H9 (cell line): ENCODE data around the gene CDH4. TPM values are rescaled to one million over a fixed set of nuclear protein-coding genes. Genes with fewer than 3 reads are reported as not detected.

Experiments used
- DNase-seq: peaks from one replicate; pipeline ENCODE4 v3.0.0-alpha.2; 2017
- H2AFZ ChIP-seq: one replicate; pipeline ENCODE4 v1.6.1; 2013; ENCODE audit warnings: mild to moderate bottlenecking, low read length, control low read depth, moderate library complexity
- H2AK5ac ChIP-seq: 2 replicates; pipeline ENCODE4 v1.6.1; 2013; ENCODE audit warnings: low read length, control low read depth, mixed read lengths; ENCODE audit not compliant: insufficient read length
- H2BK120ac ChIP-seq: one replicate; pipeline ENCODE4 v1.6.1; 2013; ENCODE audit warnings: low read depth, mild to moderate bottlenecking, low read length, control low read depth, inconsistent platforms; ENCODE audit not compliant: poor library complexity, severe bottlenecking
- H2BK12ac ChIP-seq: 2 replicates; pipeline ENCODE4 v1.6.1; 2013; ENCODE audit warnings: low read length, control low read depth, mixed read lengths, low read depth; ENCODE audit not compliant: insufficient read length
- H2BK15ac ChIP-seq: 2 replicates; pipeline ENCODE4 v1.6.1; 2013; ENCODE audit warnings: low read depth, low read length, control low read depth
- H2BK20ac ChIP-seq: one replicate; pipeline ENCODE4 v1.6.1; 2013; ENCODE audit warnings: low read depth, mild to moderate bottlenecking, low read length, control low read depth, inconsistent platforms; ENCODE audit not compliant: poor library complexity, severe bottlenecking
- H2BK5ac ChIP-seq: 2 replicates; pipeline ENCODE4 v1.6.1; 2013; ENCODE audit warnings: low read length, control low read depth, mixed read lengths; ENCODE audit not compliant: insufficient read length
- H3K14ac ChIP-seq: 2 replicates; pipeline ENCODE4 v1.6.1; 2013; ENCODE audit warnings: low read length, control low read depth; ENCODE audit not compliant: insufficient read depth
- H3K18ac ChIP-seq: 2 replicates; pipeline ENCODE4 v1.6.1; 2013; ENCODE audit warnings: low read depth, mild to moderate bottlenecking, mixed read lengths, low read length, control low read depth; ENCODE audit not compliant: insufficient read length
- H3K23ac ChIP-seq: 2 replicates; pipeline ENCODE4 v1.6.1; 2013; ENCODE audit warnings: low read length, control low read depth, mixed read lengths, low read depth; ENCODE audit not compliant: insufficient read length
- H3K23me2 ChIP-seq: 2 replicates; pipeline ENCODE4 v1.6.1; 2013; ENCODE audit warnings: low read depth, mild to moderate bottlenecking, mixed read lengths, low read length, control low read depth; ENCODE audit not compliant: insufficient read length, poor library complexity, severe bottlenecking
- H3K27ac ChIP-seq: 2 replicates; pipeline ENCODE4 v1.5.1; 2013; ENCODE audit warnings: low read length, control low read depth, mixed read lengths, low read depth; ENCODE audit not compliant: insufficient read length
- H3K27me3 ChIP-seq: 2 replicates; pipeline ENCODE4 v1.6.1; 2013; ENCODE audit warnings: low read length, control low read depth, inconsistent platforms; ENCODE audit not compliant: insufficient read depth
- H3K4ac ChIP-seq: 2 replicates; pipeline ENCODE4 v1.6.1; 2013; ENCODE audit warnings: low read depth, mild to moderate bottlenecking, control low read depth, inconsistent platforms, low read length, moderate library complexity
- H3K4me1 ChIP-seq: 2 replicates; pipeline ENCODE4 v1.6.1; 2013; ENCODE audit warnings: low read length, control low read depth, inconsistent platforms; ENCODE audit not compliant: insufficient read depth
- H3K4me2 ChIP-seq: 2 replicates; pipeline ENCODE4 v1.6.1; 2013; ENCODE audit warnings: low read length, control low read depth, mixed read lengths; ENCODE audit not compliant: insufficient read length, insufficient read depth
- H3K56ac ChIP-seq: 2 replicates; pipeline ENCODE4 v1.6.1; 2013; ENCODE audit warnings: low read depth, mild to moderate bottlenecking, mixed read lengths, low read length, control low read depth; ENCODE audit not compliant: insufficient read length
- H3K79me1 ChIP-seq: 2 replicates; pipeline ENCODE4 v1.6.1; 2013; ENCODE audit warnings: low read depth, mild to moderate bottlenecking, moderate library complexity, low read length, control low read depth, inconsistent platforms; ENCODE audit not compliant: insufficient read depth, poor library complexity, severe bottlenecking
- H3K79me2 ChIP-seq: 2 replicates; pipeline ENCODE4 v1.6.1; 2013; ENCODE audit warnings: low read length, control low read depth, inconsistent platforms; ENCODE audit not compliant: insufficient read depth
- H3K9ac ChIP-seq: 2 replicates; pipeline ENCODE4 v1.6.1; 2013; ENCODE audit warnings: low read length, control low read depth, mixed read lengths; ENCODE audit not compliant: insufficient read length; ENCODE audit errors: extremely low read depth
- H3K9me3 ChIP-seq: one replicate; pipeline ENCODE4 v1.6.1; 2013; ENCODE audit warnings: low read depth, low read length, inconsistent platforms; ENCODE audit not compliant: control insufficient read depth
- H3T11ph ChIP-seq: one replicate; pipeline ENCODE4 v1.6.1; 2013; ENCODE audit warnings: mild to moderate bottlenecking, low read length, control low read depth, inconsistent platforms
- H4K20me1 ChIP-seq: one replicate; pipeline ENCODE4 v1.6.1; 2013; ENCODE audit not compliant: control insufficient read depth, insufficient read length, insufficient read depth
- H4K5ac ChIP-seq: 2 replicates; pipeline ENCODE4 v1.6.1; 2013; ENCODE audit warnings: low read depth, mild to moderate bottlenecking, mixed read lengths, low read length, control low read depth; ENCODE audit not compliant: insufficient read length
- H4K8ac ChIP-seq: replicated peaks from 2 replicates; pipeline ENCODE4 v1.6.1; 2013; ENCODE audit warnings: low read length, control low read depth, mixed read lengths, low read depth; ENCODE audit not compliant: insufficient read length
- H4K91ac ChIP-seq: 2 replicates; pipeline ENCODE4 v1.6.1; 2013; ENCODE audit warnings: low read depth, mild to moderate bottlenecking, moderate library complexity, mixed read lengths, low read length, control low read depth; ENCODE audit not compliant: insufficient read length
- H3K27ac Mint-ChIP-seq, 3 experiments: 2 replicates in 2 of 3; 3 replicates in 1 of 3; pipeline ENCODE4 v1.8.0; 2020 to 2021; ENCODE audit warnings: mixed read lengths in 3 of 3, mild to moderate bottlenecking in 1 of 3, moderate library complexity in 1 of 3
- H3K27me3 Mint-ChIP-seq: 2 replicates; pipeline ENCODE4 v1.8.0; 2021; ENCODE audit warnings: low read depth, mild to moderate bottlenecking, moderate library complexity, mixed read lengths
- H3K36me3 Mint-ChIP-seq, 3 experiments: 2 replicates in 2 of 3; 3 replicates in 1 of 3; pipeline ENCODE4 v1.8.0; 2020 to 2021; ENCODE audit warnings: low read depth in 3 of 3, mixed read lengths in 3 of 3; ENCODE audit not compliant: insufficient read depth in 1 of 3
- H3K4me1 Mint-ChIP-seq, 2 experiments: 2 replicates each; pipeline ENCODE4 v1.8.0; 2020; ENCODE audit warnings: mixed read lengths in 2 of 2
- H3K4me3 Mint-ChIP-seq, 2 experiments: 2 replicates in 1 of 2; 3 replicates in 1 of 2; pipeline ENCODE4 v1.8.0; 2020 to 2021; ENCODE audit warnings: mild to moderate bottlenecking in 2 of 2, mixed read lengths in 2 of 2, moderate library complexity in 1 of 2
- H3K9me3 Mint-ChIP-seq, 2 experiments: 2 replicates in 1 of 2; 3 replicates in 1 of 2; pipeline ENCODE4 v1.8.0; 2020; ENCODE audit warnings: mild to moderate bottlenecking in 2 of 2, mixed read lengths in 2 of 2, moderate library complexity in 1 of 2
- CTCF ChIP-seq: fragments of 200-600 bp; sonication (generic); conservative IDR thresholded peaks from 3 replicates; pipeline ENCODE4 v1.8.0; 2021; ENCODE audit warnings: antibody characterized with exemption, mild to moderate bottlenecking
- WGBS: extraction: QIAGEN DNeasy Blood & Tissue Kit; methylation state at CpG from one replicate; pipeline ENCODE4 v1.1.7; 2013; ENCODE audit warnings: missing lambda C conversion rate, low lambda C conversion rate, mixed read lengths; ENCODE audit not compliant: insufficient read length; ENCODE audit errors: extremely low coverage; 5-methylcytosine and 5-hydroxymethylcytosine counted together
- total RNA-seq: library from RNA; stranded (reverse); gene quantifications from 2 replicates; pipeline ENCODE4 v1.2.1, GENCODE V29; 2021

The CDH4 gene
- total RNA-seq, 1 experiment from 2014 or later = 3.0 TPM

GRCh38 chr20:61985096-61985495 lies 733.0 kb downstream of the CDH4 start:
- H2BK120ac ChIP-seq = no peak overlapping the region
- peaks cover 3% of the 10 kb centered on the region for H3K79me1 ChIP-seq
- no peak overlapping the region for H3K4me2 ChIP-seq
- no peak for TF ChIP-seq CTCF
- H2BK12ac ChIP-seq = no peak overlapping the region
- Mint-ChIP-seq H3K9me3 (peaks cover 2 to 3% of the 10 kb centered on the region in 2 experiments; a peak in 3 of 5 replicates), H3K4me1 (no peaks in the 10 kb centered on the region), H3K27me3 (no peaks in the 10 kb centered on the region), H3K4me3 (no peak overlapping the region), H3K36me3 (peaks cover 37 to 61% (median 58%) of the 10 kb centered on the region in 3 experiments), H3K27ac (no peak overlapping the region)
- H3K23me2 ChIP-seq = no peaks in the 10 kb centered on the region
- H3K4ac ChIP-seq = no peak overlapping the region
- H3K56ac ChIP-seq = no peak overlapping the region
- WGBS = no CpG with 5 or more reads among the region's 6 CpGs
- no peaks in the 10 kb centered on the region for H4K20me1 ChIP-seq
- DNase-seq = no peak
- H4K91ac ChIP-seq = no peak overlapping the region
- H2BK5ac ChIP-seq = no peak overlapping the region
- no peaks in the 10 kb centered on the region for H3K4me1 ChIP-seq
- H3K23ac ChIP-seq = no peak overlapping the region
- H4K5ac ChIP-seq = no peak overlapping the region
- H2BK20ac ChIP-seq = no peak overlapping the region
- H3K27me3 ChIP-seq = no peaks in the 10 kb centered on the region
- H2BK15ac ChIP-seq = no peak overlapping the region
- H3K14ac ChIP-seq = no peak overlapping the region
- H3T11ph ChIP-seq = no peak overlapping the region
- H4K8ac ChIP-seq = no peak overlapping the region
- no peak overlapping the region for H2AK5ac ChIP-seq
- no peak overlapping the region for H2AFZ ChIP-seq
- no peak overlapping the region for H3K9ac ChIP-seq
- H3K18ac ChIP-seq = no peak overlapping the region
- no peak overlapping the region for H3K27ac ChIP-seq
- no peaks in the 10 kb centered on the region for H3K9me3 ChIP-seq
- H3K79me2 ChIP-seq = no peaks in the 10 kb centered on the region
